Right kidney (tissue), 1 donor: Measurements from ENCODE around the gene MYCBP2.
"Not testable (repeated sequence)": the region's sequence is repeated elsewhere in the genome, so short reads cannot be mapped to it uniquely, and the experiment has no call there.

Experiments used
- DNase-seq: peaks from one replicate; pipeline ENCODE4 v3.0.0-alpha.2; 2016

The MYCBP2 gene

GRCh38 chr13:77029436-77029835 lies 297.5 kb downstream of the MYCBP2 start:
- no peak for DNase-seq

- no peak for DNase-seq
Observed at GRCh38 chr13:77028202-77028601, 298.7 kb downstream of the MYCBP2 start.

- DNase-seq = peak; percentile 96
Observed at GRCh38 chr13:77026861-77027621, 299.9 kb downstream of the MYCBP2 start, which contains the start of gene FBXL3. TSS of gene FBXL3 (minus strand) at chr13:77027159. CDS start at chr13:77021860, 5,299 bp downstream.

- DNase-seq = peak; percentile 84
Observed at GRCh38 chr13:77026255-77026860, 300.5 kb downstream of the MYCBP2 start.

GRCh38 chr13:77022341-77022740 lies 304.6 kb downstream of the MYCBP2 start:
- DNase-seq = no peak

- DNase-seq = no peak
Observed at GRCh38 chr13:77019756-77020155, 307.1 kb downstream of the MYCBP2 start.

GRCh38 chr13:77016888-77017623 lies 309.8 kb downstream of the MYCBP2 start:
- DNase-seq = no peak

GRCh38 chr13:77016251-77016812 lies 310.6 kb downstream of the MYCBP2 start:
- DNase-seq = no peak

GRCh38 chr13:77014906-77015685 lies 311.8 kb downstream of the MYCBP2 start:
- DNase-seq = no peak

- DNase-seq = no peak
Observed at GRCh38 chr13:77013853-77014542, 312.9 kb downstream of the MYCBP2 start.

GRCh38 chr13:77009719-77010118 lies 317.2 kb downstream of the MYCBP2 start:
- DNase-seq = not testable (repeated sequence)

GRCh38 chr13:77009011-77009410 lies 317.9 kb downstream of the MYCBP2 start:
- no peak for DNase-seq

GRCh38 chr13:77008337-77008736 lies 318.6 kb downstream of the MYCBP2 start:
- not testable (repeated sequence) for DNase-seq

- DNase-seq = no peak
Observed at GRCh38 chr13:77002590-77003190, 324.2 kb downstream of the MYCBP2 start.

- DNase-seq = no peak
Observed at GRCh38 chr13:77001963-77002587, 324.8 kb downstream of the MYCBP2 start.

GRCh38 chr13:77001540-77001939 lies 325.4 kb downstream of the MYCBP2 start:
- no peak for DNase-seq

GRCh38 chr13:77000475-77000874 lies 326.4 kb downstream of the MYCBP2 start:
- DNase-seq = no peak
